Measurements from ENCODE around the gene CNTNAP2.
A peak's percentile ranks its signal among the peaks of the same experiment; 100 is the strongest.

CNTNAP2 gene

DNA sequence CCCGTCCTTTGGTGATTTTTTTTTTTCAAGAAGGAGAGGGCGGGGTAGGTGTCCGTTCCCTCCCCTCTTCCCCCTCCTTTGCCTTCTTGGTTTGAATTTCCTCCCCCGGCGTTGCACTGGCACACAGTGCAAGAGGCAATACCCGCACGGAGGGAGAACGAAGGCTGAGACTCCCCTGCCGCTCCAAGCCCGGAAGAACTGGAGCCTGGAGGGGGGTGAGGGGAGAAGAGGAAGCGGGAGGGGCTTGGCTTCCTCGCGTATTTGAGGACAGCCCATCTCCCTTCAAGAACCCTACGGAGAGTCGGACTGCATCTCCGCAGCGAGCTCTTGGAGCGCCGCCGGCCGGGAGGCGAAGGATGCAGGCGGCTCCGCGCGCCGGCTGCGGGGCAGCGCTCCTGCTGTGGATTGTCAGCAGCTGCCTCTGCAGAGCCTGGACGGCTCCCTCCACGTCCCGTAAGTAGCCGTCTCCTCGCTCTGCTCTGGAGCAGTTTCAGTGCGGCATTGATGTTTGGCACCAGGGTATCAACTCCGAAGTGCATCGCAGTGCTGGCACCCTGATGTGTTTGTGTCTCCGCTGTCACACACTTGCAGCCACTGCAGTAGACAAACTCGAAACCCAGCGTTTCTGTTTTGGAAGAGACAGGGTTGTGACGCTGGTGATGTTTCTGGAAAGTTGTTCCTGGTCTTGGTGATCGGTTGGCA is at the start of gene CNTNAP2:
Gene CNTNAP2 (plus strand): TSS at position 281 of the 702 bp plus-strand sequence. CDS start 76 bp downstream, at position 357.
- H3K27me3 Mint-ChIP-seq = peaks cover 19% of the 10 kb centered on the region
- H3K4me3 Mint-ChIP-seq = peak within 1 kb of the TSS; percentile 54
- no peak within 1 kb of the TSS for H3K27ac Mint-ChIP-seq
- no peak for DNase-seq
- CTCF ChIA-PET = no interaction called here
- H3K9me3 Mint-ChIP-seq = no peaks in the 10 kb centered on the region
- no peaks in the 10 kb centered on the region for H3K36me3 Mint-ChIP-seq
- peaks cover 8% of the 10 kb centered on the region for H3K4me1 Mint-ChIP-seq

GRCh38 chr7:146067880-146068279 is 48.7 kb upstream of the CNTNAP2 start:
- Mint-ChIP-seq H3K4me3 (no peak overlapping the region), H3K9me3 (peaks cover 1% of the 10 kb centered on the region), H3K27ac (no peak overlapping the region), H3K27me3 (no peaks in the 10 kb centered on the region), H3K4me1 (no peaks in the 10 kb centered on the region), H3K36me3 (no peaks in the 10 kb centered on the region)
- CTCF ChIA-PET = interaction anchor here (0.8 kb wide), 1 partner anchor 21 kb away, joined by 3 read pairs; no protein-coding TSS in a partner anchor
- no peak for DNase-seq

- Mint-ChIP-seq H3K9me3 (peaks cover 1% of the 10 kb centered on the region), H3K4me1 (no peaks in the 10 kb centered on the region), H3K36me3 (no peaks in the 10 kb centered on the region), H3K4me3 (no peak overlapping the region), H3K27ac (no peak overlapping the region), H3K27me3 (no peaks in the 10 kb centered on the region)
- no peak for DNase-seq
- CTCF ChIA-PET = no interaction called here
Measured at GRCh38 chr7:146074195-146074765, 42.3 kb upstream of the CNTNAP2 start.

- no peak overlapping the region for H3K27ac Mint-ChIP-seq
- no peak overlapping the region for H3K4me3 Mint-ChIP-seq
- no peaks in the 10 kb centered on the region for H3K4me1 Mint-ChIP-seq
- CTCF ChIA-PET = no interaction called here
- no peaks in the 10 kb centered on the region for H3K36me3 Mint-ChIP-seq
- H3K9me3 Mint-ChIP-seq = peaks cover 1% of the 10 kb centered on the region
- no peak for DNase-seq
- H3K27me3 Mint-ChIP-seq = no peaks in the 10 kb centered on the region
Measured at GRCh38 chr7:146076344-146076743, 40.3 kb upstream of the CNTNAP2 start.

DNA sequence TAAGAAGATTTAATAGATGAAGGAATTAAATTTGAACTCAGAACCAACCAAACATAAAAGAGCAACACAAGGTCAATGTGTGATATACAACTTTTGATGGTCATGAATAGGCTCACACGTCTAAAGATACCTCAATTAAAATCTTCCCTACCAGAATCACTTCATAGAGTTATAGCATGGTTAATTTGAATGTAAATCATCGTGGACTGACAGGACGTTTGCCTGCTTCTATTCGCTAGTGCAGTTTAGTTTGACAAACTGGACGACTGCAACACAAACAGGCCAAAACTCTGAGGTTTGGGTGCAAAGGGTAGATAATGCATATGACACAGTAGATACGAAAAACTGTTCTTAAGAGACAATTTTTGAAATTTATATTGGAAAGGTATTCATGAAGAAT is 32.5 kb upstream of the CNTNAP2 start:
- CTCF ChIA-PET = no interaction called here
- no peaks in the 10 kb centered on the region for H3K4me1 Mint-ChIP-seq
- H3K27me3 Mint-ChIP-seq = no peaks in the 10 kb centered on the region
- H3K36me3 Mint-ChIP-seq = no peaks in the 10 kb centered on the region
- no peaks in the 10 kb centered on the region for H3K9me3 Mint-ChIP-seq
- no peak overlapping the region for H3K4me3 Mint-ChIP-seq
- H3K27ac Mint-ChIP-seq = no peak overlapping the region
- no peak for DNase-seq

DNA sequence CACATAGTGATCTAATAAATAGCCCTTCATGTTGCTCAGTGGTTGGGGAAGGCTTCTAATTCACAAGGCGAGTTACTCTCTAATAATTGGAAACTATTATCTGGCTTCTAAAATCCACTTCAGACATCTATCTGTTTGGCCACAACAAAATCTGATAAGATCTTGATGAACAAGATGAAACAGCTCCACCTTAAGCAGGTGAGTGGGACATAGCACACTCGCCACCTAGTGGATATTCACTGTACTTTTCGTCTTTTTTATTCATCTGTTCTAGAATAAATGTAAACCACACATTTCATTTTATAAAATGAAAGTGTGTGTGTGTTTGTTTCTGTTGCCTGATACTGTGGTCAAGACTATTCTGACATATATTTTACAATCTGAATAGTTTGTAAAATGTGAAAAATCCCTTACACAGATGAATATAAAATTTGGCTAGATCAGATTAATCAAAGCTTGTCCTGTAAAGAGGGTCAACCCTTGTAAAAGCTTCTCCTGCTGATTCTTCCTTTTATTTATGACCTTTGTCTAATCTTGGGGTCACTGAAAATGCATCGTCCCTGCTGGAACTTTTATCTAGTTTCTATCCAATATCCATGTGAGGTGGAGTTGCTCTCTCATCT is 26.5 kb upstream of the CNTNAP2 start:
- Mint-ChIP-seq H3K9me3 (no peaks in the 10 kb centered on the region), H3K27ac (no peak overlapping the region), H3K27me3 (no peaks in the 10 kb centered on the region), H3K4me1 (no peaks in the 10 kb centered on the region), H3K36me3 (no peaks in the 10 kb centered on the region), H3K4me3 (no peak overlapping the region)
- no peak for DNase-seq
- CTCF ChIA-PET = interaction anchor here (0.9 to 1.9 kb wide), 6 partner anchors 9 to 1055 kb away, joined by 3 to 8 read pairs (median 4); no protein-coding TSS in a partner anchor

DNA sequence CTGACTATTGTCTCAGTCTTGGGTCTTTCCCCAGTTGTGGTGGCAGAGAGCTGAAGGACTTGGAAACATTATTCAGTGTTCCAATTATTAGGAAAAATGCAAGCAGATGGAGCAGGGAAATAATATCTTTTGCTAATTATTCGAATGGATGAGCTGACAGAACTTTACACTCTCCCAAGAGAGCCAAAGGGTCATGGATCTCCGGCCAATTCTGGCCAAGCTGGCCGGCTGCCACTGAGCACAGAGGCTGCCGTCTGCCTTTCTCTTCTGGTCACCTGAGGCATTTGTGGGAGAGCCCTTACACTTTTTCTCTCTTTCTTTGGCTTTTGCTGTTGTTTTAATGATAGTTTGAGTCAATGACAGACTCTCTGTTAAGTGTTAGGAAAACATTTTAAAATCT is 22.2 kb upstream of the CNTNAP2 start:
- CTCF ChIA-PET = no interaction called here
- Mint-ChIP-seq H3K27ac (no peak overlapping the region), H3K36me3 (no peaks in the 10 kb centered on the region)

DNA sequence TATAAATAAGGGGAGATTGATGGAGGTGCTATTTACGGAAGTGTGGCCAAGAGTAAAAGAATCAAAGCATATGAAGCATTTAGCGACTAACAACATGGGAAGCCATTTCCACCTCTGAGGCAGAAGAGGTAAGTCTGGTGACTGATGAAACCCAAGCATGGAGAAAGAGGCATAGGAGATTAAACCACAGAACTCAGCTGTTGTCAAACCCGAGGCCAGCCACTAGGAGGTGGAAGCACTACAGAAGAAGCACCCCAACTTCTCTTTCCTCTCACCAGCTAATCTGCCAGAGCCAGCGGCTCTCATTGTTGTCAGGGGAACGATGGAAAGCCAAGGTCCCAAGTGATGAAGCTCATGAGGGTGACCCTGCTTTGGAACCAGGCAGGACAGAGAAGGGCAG is 19.6 kb upstream of the CNTNAP2 start:
- H3K9me3 Mint-ChIP-seq = no peaks in the 10 kb centered on the region
- CTCF ChIA-PET = no interaction called here
- no peak overlapping the region for H3K4me3 Mint-ChIP-seq
- H3K4me1 Mint-ChIP-seq = no peaks in the 10 kb centered on the region
- no peak overlapping the region for H3K27ac Mint-ChIP-seq
- H3K36me3 Mint-ChIP-seq = no peaks in the 10 kb centered on the region
- H3K27me3 Mint-ChIP-seq = no peaks in the 10 kb centered on the region
- DNase-seq = no peak

More for the DNA sequence above, 22.2 kb upstream of the CNTNAP2 start:
- DNase-seq = no peak
- H3K4me1 Mint-ChIP-seq = no peaks in the 10 kb centered on the region
- no peaks in the 10 kb centered on the region for H3K9me3 Mint-ChIP-seq
- H3K4me3 Mint-ChIP-seq = no peak overlapping the region
- no peaks in the 10 kb centered on the region for H3K27me3 Mint-ChIP-seq

- Mint-ChIP-seq H3K36me3 (no peaks in the 10 kb centered on the region), H3K4me3 (no peak overlapping the region)
- CTCF ChIA-PET = no interaction called here
Measured at GRCh38 chr7:146106319-146106718, 10.3 kb upstream of the CNTNAP2 start.

DNA sequence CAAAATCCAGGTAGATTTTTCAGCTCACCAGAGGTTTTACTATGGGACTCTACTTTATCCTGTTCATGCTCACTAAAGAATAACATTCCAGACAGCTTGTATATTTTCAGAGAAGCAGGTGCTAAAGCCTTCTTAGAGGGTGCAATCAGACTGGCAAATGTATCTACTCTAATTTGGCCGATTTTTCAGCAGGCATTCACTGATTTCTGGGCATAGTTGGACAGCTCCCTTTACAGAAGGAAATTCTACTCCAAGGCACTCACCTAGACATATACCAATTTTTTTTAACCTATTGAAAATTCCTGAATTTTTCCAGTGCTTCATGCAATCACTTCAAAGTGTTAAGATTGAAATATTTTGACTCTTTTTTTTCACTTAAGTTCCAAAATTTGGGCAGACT is 3.8 kb upstream of the CNTNAP2 start:
- peaks cover 8% of the 10 kb centered on the region for H3K4me1 Mint-ChIP-seq
- DNase-seq = no peak
- no peak overlapping the region for H3K27ac Mint-ChIP-seq
- H3K27me3 Mint-ChIP-seq = peaks cover 19% of the 10 kb centered on the region
- CTCF ChIA-PET = no interaction called here
- H3K4me3 Mint-ChIP-seq = no peak overlapping the region
- H3K9me3 Mint-ChIP-seq = no peaks in the 10 kb centered on the region
- no peaks in the 10 kb centered on the region for H3K36me3 Mint-ChIP-seq

More at GRCh38 chr7:146106319-146106718, 10.3 kb upstream of the CNTNAP2 start:
- no peak overlapping the region for H3K27ac Mint-ChIP-seq
- no peaks in the 10 kb centered on the region for H3K27me3 Mint-ChIP-seq
- no peaks in the 10 kb centered on the region for H3K9me3 Mint-ChIP-seq
- H3K4me1 Mint-ChIP-seq = no peaks in the 10 kb centered on the region
- DNase-seq = no peak

DNA sequence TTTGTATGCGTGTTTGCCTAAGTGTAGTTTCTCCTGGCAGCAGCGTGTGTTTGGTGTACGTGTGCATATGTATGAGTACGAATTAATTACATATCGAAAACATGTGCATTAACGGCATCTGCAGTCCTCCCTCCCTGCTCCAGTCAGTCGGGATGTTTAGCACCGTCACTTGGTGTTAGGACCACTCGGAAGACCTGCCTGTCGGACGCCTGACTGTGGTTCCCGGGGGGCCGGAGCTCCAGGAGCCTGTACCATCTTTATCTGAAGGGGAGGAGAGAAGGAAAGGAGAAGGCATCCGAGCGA is 1.1 kb upstream of the CNTNAP2 start:
- DNase-seq = no peak
- Mint-ChIP-seq H3K4me1 (peaks cover 8% of the 10 kb centered on the region), H3K36me3 (no peaks in the 10 kb centered on the region), H3K4me3 (peak overlapping the region; percentile 51), H3K27ac (no peak overlapping the region), H3K9me3 (no peaks in the 10 kb centered on the region), H3K27me3 (peaks cover 19% of the 10 kb centered on the region)
- CTCF ChIA-PET = no interaction called here

DNA sequence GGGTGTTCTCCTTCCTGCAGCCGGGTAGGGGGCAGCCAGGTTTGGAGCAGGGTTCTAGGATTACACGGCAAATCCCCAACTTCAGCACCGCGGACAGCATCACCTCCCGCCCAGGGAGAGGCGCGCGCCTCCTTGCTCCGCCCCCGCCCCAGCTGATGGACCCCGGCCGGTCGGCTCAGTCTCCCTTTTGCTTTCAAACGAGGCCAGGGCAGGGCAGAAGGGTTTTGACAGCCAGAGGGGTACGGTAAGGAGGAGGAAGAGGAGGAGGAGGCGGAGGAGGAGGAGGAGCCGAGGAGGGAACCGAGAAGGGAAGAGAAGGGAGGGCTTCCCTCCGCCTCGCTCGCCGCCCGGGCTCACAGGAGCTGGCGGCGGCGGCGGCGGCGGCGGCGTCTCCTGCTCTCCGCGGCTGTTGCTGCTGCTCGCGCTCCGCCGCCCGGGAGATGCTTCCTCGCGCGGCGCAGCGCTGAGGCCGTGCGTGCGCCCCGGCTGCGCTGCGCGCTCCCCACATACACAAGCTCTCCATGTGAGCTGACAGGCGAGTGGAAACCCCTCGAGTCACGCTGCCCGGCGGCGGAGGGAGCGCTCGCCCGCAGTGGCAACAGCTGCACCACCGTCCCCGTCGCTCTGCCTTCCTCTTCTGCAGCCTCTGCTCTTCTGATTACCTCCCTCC is 615 bp upstream of the CNTNAP2 start:
- Mint-ChIP-seq H3K4me3 (peak overlapping the region; percentile 54), H3K27me3 (peaks cover 19% of the 10 kb centered on the region), H3K4me1 (peaks cover 8% of the 10 kb centered on the region), H3K9me3 (no peaks in the 10 kb centered on the region), H3K36me3 (no peaks in the 10 kb centered on the region), H3K27ac (no peak overlapping the region)
- DNase-seq = peak; percentile 64
- CTCF ChIA-PET = no interaction called here

DNA sequence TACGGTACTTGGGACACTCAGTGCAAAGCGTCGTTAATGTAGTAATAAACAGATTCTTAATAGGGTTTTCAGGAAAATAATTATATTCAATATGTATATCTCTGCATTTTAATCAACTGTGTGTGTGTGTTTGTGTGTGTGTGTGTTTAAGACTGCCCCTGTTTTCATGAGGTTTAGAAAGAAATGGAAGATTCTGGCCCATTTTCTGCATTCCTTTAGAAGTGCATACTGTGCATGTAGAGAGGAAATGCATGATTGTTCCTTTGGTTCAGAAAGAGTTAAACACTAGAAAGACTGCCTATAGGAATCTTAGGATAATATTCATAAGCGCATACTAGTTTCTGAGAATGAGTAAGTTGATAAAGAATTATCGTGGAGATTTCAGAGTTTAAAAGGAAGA is 975 bp downstream of the CNTNAP2 start:
- peaks cover 19% of the 10 kb centered on the region for H3K27me3 Mint-ChIP-seq
- DNase-seq = no peak
- H3K9me3 Mint-ChIP-seq = no peaks in the 10 kb centered on the region
- CTCF ChIA-PET = no interaction called here
- peaks cover 8% of the 10 kb centered on the region for H3K4me1 Mint-ChIP-seq
- H3K4me3 Mint-ChIP-seq = no peak overlapping the region
- no peak overlapping the region for H3K27ac Mint-ChIP-seq
- H3K36me3 Mint-ChIP-seq = no peaks in the 10 kb centered on the region

DNA sequence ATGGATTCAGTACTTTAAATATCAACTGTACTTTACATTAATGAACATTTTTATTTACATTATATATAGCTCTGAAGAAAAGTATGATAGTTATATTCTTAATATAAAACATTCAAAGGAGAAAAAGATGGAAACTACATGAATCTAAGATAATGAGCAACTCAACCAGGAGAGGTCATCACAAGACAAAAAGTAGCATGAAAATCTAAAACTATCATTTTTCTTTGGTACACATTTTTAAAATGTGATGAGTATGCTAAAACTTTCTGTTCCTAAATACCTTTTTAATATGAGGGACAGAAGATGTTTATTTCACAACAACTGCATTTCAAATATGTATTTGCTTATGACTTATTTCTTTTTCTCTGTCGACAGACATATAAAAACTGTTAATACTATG is 2.4 kb downstream of the CNTNAP2 start:
- no peak overlapping the region for H3K4me3 Mint-ChIP-seq
- H3K27ac Mint-ChIP-seq = no peak overlapping the region
- peaks cover 8% of the 10 kb centered on the region for H3K4me1 Mint-ChIP-seq
- CTCF ChIA-PET = no interaction called here
- no peak for DNase-seq
- no peaks in the 10 kb centered on the region for H3K9me3 Mint-ChIP-seq
- no peaks in the 10 kb centered on the region for H3K36me3 Mint-ChIP-seq
- H3K27me3 Mint-ChIP-seq = peaks cover 19% of the 10 kb centered on the region

DNA sequence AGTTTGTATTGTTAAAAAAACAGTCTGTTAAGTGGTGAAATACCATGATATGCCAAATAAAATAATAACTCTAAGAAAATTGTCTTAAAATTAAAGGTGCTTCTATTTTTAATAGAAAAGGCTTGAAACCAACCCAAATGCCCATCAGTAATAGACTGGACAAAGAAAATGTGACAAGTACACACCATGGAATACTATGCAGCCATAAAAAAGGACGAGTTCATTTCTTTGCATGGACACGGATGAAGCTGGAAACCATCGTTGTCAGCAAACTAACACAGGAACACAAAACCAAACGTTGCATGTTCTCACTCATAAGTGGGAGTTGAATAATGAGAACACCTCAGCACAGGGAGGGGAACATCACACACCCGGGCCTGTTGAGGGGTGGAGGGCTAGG is 7.1 kb downstream of the CNTNAP2 start:
- H3K36me3 Mint-ChIP-seq = no peaks in the 10 kb centered on the region
- peaks cover 1% of the 10 kb centered on the region for H3K9me3 Mint-ChIP-seq
- DNase-seq = no peak
- no peak overlapping the region for H3K27ac Mint-ChIP-seq
- CTCF ChIA-PET = no interaction called here
- no peaks in the 10 kb centered on the region for H3K4me1 Mint-ChIP-seq
- H3K4me3 Mint-ChIP-seq = no peak overlapping the region
- no peaks in the 10 kb centered on the region for H3K27me3 Mint-ChIP-seq
